Left renal cortex interstitium (tissue), 4 donors: ENCODE results near the gene SGCG. TPM values are rescaled to one million over a fixed set of nuclear protein-coding genes. Genes with fewer than 3 reads are reported as not detected.
A peak's percentile ranks its signal among the peaks of the same experiment; 100 is the strongest.
"Not testable (repeated sequence)": the region's sequence is repeated elsewhere in the genome, so short reads cannot be mapped to it uniquely, and the experiment has no call there.

Experiments
- DNase-seq, 4 donors: peaks; one replicate each; pipeline ENCODE4 v3.0.0-alpha.2; 2013; ENCODE audit warnings: low read depth in 4 of 4, low spot score in 2 of 4, missing footprints in 1 of 4
- polyA plus RNA-seq, 4 donors: library from polyadenylated mRNA; unstranded; fragments of 120-200 nt; gene quantifications; one replicate each; pipeline ENCODE4 v1.2.1, GENCODE V29; 2013; ENCODE audit not compliant: insufficient read length in 4 of 4

The SGCG gene
- polyA plus RNA-seq, 4 donors, result 3.6 to 6.7 (median 5.3) TPM

GRCh38 chr13:23203516-23203915 lies 22.7 kb downstream of the SGCG start:
- DNase-seq, result no peak

GRCh38 chr13:23205807-23206206 lies 25.0 kb downstream of the SGCG start:
- DNase-seq, result no peak

GRCh38 chr13:23212671-23213070 lies 31.9 kb downstream of the SGCG start:
- DNase-seq, result peak in 2 of 4 donors; percentile 1 to 6

GRCh38 chr13:23231241-23231640 lies 50.5 kb downstream of the SGCG start:
- DNase-seq, result no peak

- no peak for DNase-seq
Measured at GRCh38 chr13:23235994-23236393, 55.2 kb downstream of the SGCG start.

- DNase-seq, result no peak
Measured at GRCh38 chr13:23243066-23243465, 62.3 kb downstream of the SGCG start.

GRCh38 chr13:23248410-23248809 lies 67.6 kb downstream of the SGCG start:
- not testable (repeated sequence) for DNase-seq

- no peak for DNase-seq
Measured at GRCh38 chr13:23254506-23254905, 73.7 kb downstream of the SGCG start.

GRCh38 chr13:23267571-23267970 lies 86.8 kb downstream of the SGCG start:
- DNase-seq, result no peak

GRCh38 chr13:23268441-23268840 lies 87.7 kb downstream of the SGCG start:
- no peak for DNase-seq

- DNase-seq, result no peak
Measured at GRCh38 chr13:23271331-23271730, 90.6 kb downstream of the SGCG start.

- no peak for DNase-seq
Measured at GRCh38 chr13:23273498-23273897, 92.7 kb downstream of the SGCG start.

- DNase-seq, result no peak
Measured at GRCh38 chr13:23279321-23279720, 98.5 kb downstream of the SGCG start.

GRCh38 chr13:23288564-23288963 lies 107.8 kb downstream of the SGCG start:
- no peak for DNase-seq

- no peak for DNase-seq
Measured at GRCh38 chr13:23288995-23289394, 108.2 kb downstream of the SGCG start.

GRCh38 chr13:23289917-23290357 lies 109.2 kb downstream of the SGCG start:
- DNase-seq, result no peak

GRCh38 chr13:23292586-23292985 lies 111.8 kb downstream of the SGCG start:
- DNase-seq, result no peak

GRCh38 chr13:23314837-23315236 lies 134.1 kb downstream of the SGCG start:
- DNase-seq, result not testable (repeated sequence)

GRCh38 chr13:23319883-23320224 lies 139.1 kb downstream of the SGCG start:
- DNase-seq, result no peak

GRCh38 chr13:23320926-23321534 lies 140.3 kb downstream of the SGCG start:
- DNase-seq, result no peak

GRCh38 chr13:23321535-23322241 lies 140.9 kb downstream of the SGCG start:
- DNase-seq, result no peak
